Medulla oblongata (tissue), 1 donor: ENCODE data around the gene SEZ6.
"Not testable (repeated sequence)": the region's sequence is repeated elsewhere in the genome, so short reads cannot be mapped to it uniquely, and the experiment has no call there.

Source experiments
- DNase-seq: peaks from one replicate; pipeline ENCODE4 v3.0.0-alpha.2; 2015; ENCODE audit errors: extremely low spot score

SEZ6 gene

GRCh38 chr17:28935744-28936460, 69.9 kb downstream of the SEZ6 start:
- DNase-seq, result peak; percentile 37

GRCh38 chr17:28934508-28934907, 71.3 kb downstream of the SEZ6 start:
- DNase-seq, result not testable (repeated sequence)

- no peak for DNase-seq
Measured at GRCh38 chr17:28929787-28930186, 76.0 kb downstream of the SEZ6 start.

GRCh38 chr17:28928061-28928460, 77.8 kb downstream of the SEZ6 start:
- no peak for DNase-seq

- no peak for DNase-seq
Measured at GRCh38 chr17:28926786-28927185, 79.0 kb downstream of the SEZ6 start.

GRCh38 chr17:28926366-28926765, 79.5 kb downstream of the SEZ6 start:
- DNase-seq, result no peak

- no peak for DNase-seq
Measured at GRCh38 chr17:28925912-28926365, 79.9 kb downstream of the SEZ6 start.

GRCh38 chr17:28920201-28920600, 85.6 kb downstream of the SEZ6 start:
- no peak for DNase-seq

- no peak for DNase-seq
Measured at GRCh38 chr17:28918295-28918694, 87.5 kb downstream of the SEZ6 start.

- no peak for DNase-seq
Measured at GRCh38 chr17:28917465-28917864, 88.4 kb downstream of the SEZ6 start.

GRCh38 chr17:28917029-28917428, 88.8 kb downstream of the SEZ6 start:
- no peak for DNase-seq

- peak; percentile 54 for DNase-seq
Measured at GRCh38 chr17:28916302-28916934, 89.4 kb downstream of the SEZ6 start.

- no peak for DNase-seq
Measured at GRCh38 chr17:28912938-28913333, 92.9 kb downstream of the SEZ6 start.

- DNase-seq, result no peak
Measured at GRCh38 chr17:28912281-28912937, 93.4 kb downstream of the SEZ6 start.

- DNase-seq, result no peak
Measured at GRCh38 chr17:28911411-28912045, 94.3 kb downstream of the SEZ6 start.

GRCh38 chr17:28910534-28910933, 95.3 kb downstream of the SEZ6 start:
- no peak for DNase-seq

GRCh38 chr17:28908640-28909167, 97.1 kb downstream of the SEZ6 start:
- DNase-seq, result no peak

- peak; percentile 45 for DNase-seq
Measured at GRCh38 chr17:28907709-28908475, 97.9 kb downstream of the SEZ6 start.

- no peak for DNase-seq
Measured at GRCh38 chr17:28906706-28907438, 99.0 kb downstream of the SEZ6 start.

- no peak for DNase-seq
Measured at GRCh38 chr17:28906276-28906675, 99.6 kb downstream of the SEZ6 start.
